ENCODE results near the gene SHC2.
"Not testable (repeated sequence)": the region's sequence is repeated elsewhere in the genome, so short reads cannot be mapped to it uniquely, and the experiment has no call there.

The SHC2 gene

GRCh38 chr19:386632-387301 lies 74.1 kb downstream of the SHC2 start:
- not testable (repeated sequence) for DNase-seq

- DNase-seq, result not testable (repeated sequence)
Observed at GRCh38 chr19:386189-386588, 74.6 kb downstream of the SHC2 start.

DNA sequence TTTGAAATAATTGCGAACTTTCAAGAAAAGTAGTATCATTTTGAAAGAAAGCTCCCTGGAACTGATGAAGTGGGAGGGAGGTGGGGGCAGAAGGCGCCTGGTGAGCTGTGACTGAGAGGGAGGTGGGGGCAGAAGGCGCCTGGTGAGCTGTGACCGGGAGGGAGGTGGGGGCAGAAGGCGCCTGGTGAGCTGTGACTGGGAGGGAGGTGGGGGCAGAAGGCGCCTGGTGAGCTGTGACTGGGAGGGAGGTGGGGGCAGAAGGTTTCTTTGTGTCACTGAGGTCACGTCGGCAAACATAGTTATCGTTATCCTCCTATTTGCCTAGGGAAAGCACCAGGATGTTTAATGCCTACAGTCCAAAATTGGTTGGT lies 76.0 kb downstream of the SHC2 start:
- no peak for DNase-seq

DNA sequence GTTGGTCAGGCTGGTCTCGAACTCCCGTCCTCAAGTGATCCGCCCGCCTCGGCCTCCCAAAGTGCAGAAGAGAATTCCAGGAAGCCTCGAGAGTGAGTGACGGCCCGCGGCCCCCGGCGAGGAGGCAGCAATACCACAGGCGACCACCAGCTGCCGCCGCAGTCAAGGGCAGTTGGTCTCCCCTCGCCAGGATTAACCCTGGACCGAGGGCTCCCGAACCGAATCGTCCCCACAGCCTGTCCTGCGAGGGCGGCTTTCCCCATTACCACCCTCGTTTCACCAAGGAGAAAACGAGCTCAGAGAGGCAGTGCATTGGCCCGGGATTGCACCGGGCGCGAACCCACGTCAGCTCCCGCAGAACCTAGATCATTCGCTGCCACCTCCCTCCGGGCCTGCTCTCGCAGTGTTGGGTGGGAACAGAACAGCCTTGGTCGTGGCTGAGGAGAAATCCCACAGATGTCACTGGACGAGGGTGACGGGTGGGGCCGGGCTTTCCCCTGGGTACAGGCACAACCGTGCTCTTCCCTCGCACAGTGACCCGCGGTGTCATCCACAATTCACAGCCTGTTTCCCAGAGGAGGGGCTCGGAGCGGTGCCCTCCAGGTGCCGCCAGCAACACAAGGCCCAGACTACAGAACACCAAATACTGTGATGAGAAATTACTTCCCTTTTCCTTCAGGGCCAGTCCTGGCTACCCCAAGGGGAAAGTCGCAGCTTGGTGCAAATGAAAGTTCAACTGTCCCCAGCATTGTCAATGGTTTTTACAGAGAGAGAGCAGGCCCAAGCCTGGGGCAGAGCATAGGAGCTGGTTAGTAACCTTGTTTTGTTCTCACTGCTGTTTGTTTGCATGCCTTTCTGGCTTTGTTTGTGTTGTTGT lies 76.7 kb downstream of the SHC2 start:
- peak in 1 of 2 donors; percentile 26 for DNase-seq

- DNase-seq, result no peak
Observed at GRCh38 chr19:383040-383439, 77.8 kb downstream of the SHC2 start.

DNA sequence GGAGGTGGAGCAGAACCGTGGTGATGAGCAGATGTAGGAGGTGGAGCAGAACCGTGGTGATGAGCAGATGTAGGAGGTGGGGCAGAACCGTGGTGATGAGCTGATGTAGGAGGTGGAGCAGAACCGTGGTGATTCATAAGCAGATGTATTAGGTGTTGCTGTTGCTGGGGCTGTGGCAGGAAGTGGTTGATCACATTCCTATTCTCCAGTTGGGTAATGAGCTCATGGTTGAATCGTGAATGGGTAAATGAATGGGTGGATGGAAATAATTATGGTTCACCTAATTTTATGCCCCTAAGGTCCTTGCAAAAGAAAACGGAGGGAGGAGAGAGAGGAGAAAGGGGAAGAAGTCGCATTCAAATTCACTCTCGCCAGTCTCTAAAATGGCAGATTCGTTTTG lies 78.3 kb downstream of the SHC2 start:
- DNase-seq, result peak; percentile 45 to 56

- not testable (repeated sequence) for DNase-seq
Observed at GRCh38 chr19:381901-382300, 78.9 kb downstream of the SHC2 start.

GRCh38 chr19:380618-381219 lies 80.1 kb downstream of the SHC2 start:
- not testable (repeated sequence) for DNase-seq

GRCh38 chr19:379796-380195 lies 81.0 kb downstream of the SHC2 start:
- DNase-seq, result no peak

DNA sequence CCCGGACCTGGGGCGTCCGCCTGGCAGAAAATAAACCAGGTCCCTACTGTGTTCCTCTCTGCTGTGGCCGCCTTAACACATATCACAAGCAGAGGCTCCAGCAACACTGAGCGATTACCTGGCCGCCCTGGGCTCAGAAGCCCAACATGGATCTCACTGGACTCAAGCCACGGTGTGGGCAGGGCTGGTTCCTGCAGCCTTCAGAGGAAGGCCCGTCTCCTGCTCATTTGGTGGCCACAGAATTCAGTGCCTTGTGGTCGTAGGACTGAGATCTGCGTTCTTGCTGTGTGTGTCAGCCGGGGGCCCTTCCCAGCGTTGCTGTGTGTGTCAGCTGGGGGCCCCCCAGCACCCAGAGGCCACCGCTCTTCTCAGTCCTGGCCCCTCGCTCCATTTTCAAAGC lies 82.1 kb downstream of the SHC2 start:
- DNase-seq, result no peak

DNA sequence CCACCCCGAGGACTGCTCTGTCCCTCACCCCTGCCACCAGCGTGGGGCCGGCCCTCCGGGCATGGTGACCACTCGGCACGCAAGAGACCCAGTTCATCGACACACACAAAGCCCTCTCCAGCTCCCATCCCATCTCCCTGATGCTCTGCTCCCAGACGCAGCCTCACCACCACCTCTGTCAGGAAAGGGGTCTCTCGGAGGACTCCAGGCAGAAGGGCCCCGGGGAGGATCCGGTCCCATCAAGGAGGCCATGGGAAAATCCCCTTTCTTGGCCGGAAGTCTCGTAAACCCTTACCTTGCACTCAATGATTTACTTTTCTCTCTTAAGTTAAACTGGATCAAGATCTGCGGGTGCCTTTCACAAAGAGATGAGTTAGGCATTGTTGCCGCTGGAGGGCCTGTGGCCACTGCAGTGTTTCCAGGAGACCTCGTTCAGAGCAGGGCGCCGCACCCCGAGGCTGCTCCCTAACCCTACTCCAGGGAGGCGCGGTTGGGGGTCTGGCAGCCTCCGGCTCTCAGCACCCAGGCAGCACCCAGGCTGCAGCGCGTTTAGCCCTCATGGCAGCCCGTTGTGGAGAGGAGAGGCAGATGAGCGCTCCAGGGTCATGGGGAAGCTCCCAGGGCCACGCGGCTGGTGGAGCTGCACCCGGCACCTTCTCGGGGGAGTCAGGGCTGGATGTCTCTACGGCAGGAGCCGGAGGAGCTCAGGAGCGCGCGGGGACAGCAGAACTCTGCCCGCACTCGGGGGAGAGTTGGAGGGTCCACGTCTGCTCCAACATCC lies 82.8 kb downstream of the SHC2 start:
- no peak for DNase-seq

GRCh38 chr19:376111-376470 lies 84.7 kb downstream of the SHC2 start:
- DNase-seq, result no peak

- DNase-seq, result no peak
Observed at GRCh38 chr19:375395-376110, 85.3 kb downstream of the SHC2 start.

DNA sequence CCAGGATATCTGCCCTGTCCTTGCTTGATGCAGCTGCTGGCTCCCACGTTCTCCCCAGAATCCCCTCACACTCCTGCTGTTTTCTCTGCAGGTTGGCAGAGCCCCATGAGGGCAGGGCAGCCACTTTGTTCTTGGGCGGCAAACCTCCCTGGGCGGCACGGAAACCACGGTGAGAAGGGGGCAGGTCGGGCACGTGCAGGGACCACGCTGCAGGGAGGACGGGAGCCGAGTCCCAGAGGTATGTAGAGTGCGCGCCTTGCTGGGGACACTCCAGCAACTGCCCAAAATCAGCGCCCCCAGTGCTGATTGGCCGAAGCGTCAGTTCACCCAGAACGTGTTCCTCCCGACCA lies 86.0 kb downstream of the SHC2 start:
- DNase-seq, result no peak

- no peak for DNase-seq
Observed at GRCh38 chr19:374183-374885, 86.5 kb downstream of the SHC2 start.

- DNase-seq, result no peak
Observed at GRCh38 chr19:373391-374182, 87.2 kb downstream of the SHC2 start.

DNA sequence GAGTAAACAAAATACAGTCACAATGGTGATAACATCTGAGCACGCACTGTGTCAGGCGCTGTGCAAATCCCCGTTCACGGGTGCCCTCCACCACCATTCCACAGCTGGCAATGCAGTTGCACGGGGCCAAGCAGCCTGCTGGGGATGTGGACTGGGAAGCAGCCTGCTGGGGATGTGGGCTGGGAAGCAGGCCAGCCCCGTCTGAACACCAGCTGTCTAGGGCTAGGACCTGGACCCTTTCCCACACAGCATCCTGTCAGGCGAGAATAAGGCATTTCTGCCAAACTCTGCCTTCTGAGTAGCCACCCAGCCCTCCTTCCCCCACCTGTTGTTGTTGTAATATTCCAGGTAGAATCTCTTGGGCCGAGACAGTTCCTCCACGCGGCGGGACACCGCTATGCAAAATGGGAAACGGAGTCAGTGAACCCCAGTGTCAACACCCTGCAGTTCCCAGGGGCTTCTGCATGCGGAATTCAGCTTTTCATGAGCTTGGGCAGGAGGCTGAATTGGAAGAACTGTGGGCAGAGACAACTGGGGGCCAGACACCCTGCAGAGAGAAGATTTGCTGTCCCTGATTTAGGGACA lies 88.4 kb downstream of the SHC2 start:
- DNase-seq, result no peak

DNA sequence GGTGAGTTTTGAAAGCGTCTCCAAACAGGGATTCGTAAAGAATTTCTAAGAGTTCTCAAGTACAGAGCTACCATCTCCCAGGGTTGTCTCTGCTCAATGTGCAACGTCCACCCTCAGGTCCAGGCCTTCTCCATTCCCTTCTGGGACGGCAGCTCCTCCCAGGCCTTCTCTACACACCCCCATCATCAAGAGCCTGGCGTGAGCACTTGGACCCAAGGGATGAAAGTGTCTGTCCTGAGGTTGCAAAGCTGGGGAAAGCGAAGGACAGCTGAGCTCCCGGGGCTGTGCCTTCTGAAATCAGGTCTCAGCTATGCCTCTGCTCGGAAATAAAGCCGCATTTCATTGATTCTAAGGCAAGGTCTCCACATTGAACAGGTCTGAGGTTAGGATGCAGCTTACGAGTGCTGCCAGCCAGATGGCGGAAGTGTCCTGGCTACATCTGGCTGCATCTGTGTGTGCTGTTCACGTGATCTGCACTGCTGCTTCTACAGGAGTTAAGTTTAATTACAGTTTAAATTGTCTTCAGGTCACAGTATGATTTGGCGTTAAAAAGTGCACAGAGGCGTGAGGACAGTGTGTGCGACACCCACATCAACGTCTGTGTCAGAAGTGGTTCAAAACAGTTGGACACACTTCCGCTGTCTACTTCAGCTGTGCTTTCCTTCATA lies 89.2 kb downstream of the SHC2 start:
- DNase-seq, result no peak

DNA sequence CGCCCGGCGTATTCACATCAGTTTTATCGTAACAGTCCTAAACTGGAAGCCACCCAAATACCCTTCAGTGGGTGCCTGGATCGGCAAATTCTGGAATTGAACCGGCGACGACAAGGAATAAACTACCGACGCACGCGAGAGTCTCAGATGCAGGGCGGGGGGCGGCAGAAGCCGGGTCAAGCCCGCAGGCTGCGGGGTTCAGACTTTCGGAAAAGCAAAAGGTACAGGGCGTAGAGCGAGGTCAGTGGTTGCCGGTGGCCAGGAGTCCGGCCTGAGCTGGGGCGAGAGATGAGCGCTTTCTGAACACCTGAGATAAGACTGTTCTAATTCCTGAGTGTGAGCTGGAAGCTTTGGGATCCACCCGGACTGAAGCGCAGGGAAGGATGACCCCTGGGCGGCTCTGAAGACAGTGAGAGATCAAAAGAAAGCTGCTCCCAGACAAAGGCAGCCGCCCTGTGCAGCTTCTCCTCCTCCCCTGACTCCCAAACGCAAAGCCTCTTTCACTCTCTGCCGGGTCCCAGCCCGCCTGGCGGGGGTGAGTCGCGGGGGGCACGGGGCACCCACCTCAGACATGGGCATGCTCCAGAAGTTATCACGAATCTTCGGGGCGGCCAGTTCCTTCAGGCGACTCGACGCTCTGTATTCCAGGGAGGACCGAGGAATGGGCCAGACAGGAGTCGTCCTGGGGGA lies 90.0 kb downstream of the SHC2 start:
- no peak for DNase-seq

GRCh38 chr19:369876-370275 lies 91.0 kb downstream of the SHC2 start:
- DNase-seq, result no peak

All from stimulated activated CD4-positive, alpha-beta T cell treated with anti-CD3 and anti-CD28 coated beads, Interleukin-2, amount 100 ng/mL, for 24 hours (primary cell).